HG02943 (cell line): ENCODE data around the gene KRT8.
"Not testable (repeated sequence)": the region's sequence is repeated elsewhere in the genome, so short reads cannot be mapped to it uniquely, and the experiment has no call there.

Experiments
- ATAC-seq: cut with Tn5 transposase; IDR thresholded peaks from one replicate; pipeline ENCODE4 v1.9.1; 2021; ENCODE audit warnings: mild to moderate bottlenecking, low read depth, moderate library complexity; ENCODE audit not compliant: unreplicated experiment

KRT8 gene

DNA sequence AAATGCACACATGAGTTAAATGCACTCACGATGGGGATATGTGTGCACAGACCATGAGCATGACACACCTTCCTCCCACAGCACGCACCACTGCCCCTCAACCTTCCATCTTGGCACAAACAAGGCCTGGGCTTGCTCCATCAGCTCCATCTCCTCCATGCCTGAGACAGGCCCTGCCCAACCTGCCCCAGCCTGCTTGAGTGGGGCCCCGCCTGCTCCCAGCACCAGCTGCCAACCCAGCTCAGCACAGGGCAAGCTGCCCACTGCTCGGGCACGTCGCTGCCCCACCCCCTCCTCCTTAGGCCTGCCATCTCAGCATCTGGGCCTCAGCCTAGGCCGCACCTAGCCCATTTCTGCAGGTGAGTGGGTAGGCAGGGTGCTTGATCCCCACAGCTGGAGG lies 28.5 kb downstream of the KRT8 start:
- no peak for ATAC-seq

DNA sequence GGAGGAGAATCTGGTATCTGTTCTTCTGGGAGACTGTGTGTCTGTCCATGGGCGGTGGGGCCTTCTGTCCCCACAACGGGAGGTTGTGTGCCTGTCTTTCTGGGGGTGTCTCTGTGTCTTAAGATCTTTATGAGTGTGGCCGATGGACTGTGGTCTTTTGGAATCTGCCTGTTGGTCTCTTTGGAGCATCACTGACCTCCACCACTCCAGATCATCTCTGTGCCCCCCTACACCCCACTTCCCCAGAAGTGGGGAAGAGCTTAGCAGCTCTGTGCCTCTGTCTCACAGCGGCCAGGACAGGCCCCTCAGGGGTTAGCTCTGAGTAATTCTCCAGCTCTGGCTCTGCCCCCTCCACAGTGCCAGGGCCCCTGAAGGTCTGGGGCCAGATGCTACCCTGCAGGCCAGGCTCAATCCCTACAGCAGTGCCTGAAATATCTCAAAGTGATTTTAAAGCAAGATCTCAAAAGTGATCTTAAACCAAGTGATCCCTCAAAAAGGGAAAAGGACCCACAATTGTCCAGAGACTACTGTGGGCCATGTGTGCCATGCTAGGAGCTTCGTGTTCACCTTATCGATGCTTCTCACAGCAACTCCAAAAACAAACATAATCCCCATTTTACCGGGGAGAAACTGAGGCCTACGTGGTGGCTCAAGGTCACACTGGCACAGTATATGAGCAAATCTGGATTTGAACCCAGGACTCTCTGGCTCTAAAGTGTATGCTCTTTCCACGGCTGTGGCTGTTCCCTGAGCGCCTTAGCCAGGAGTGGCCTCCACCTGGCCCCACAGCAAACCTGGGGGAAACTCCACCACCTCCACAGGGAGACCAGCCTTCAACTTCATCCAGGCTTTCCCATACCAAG lies 30.1 kb downstream of the KRT8 start:
- no peak for ATAC-seq

DNA sequence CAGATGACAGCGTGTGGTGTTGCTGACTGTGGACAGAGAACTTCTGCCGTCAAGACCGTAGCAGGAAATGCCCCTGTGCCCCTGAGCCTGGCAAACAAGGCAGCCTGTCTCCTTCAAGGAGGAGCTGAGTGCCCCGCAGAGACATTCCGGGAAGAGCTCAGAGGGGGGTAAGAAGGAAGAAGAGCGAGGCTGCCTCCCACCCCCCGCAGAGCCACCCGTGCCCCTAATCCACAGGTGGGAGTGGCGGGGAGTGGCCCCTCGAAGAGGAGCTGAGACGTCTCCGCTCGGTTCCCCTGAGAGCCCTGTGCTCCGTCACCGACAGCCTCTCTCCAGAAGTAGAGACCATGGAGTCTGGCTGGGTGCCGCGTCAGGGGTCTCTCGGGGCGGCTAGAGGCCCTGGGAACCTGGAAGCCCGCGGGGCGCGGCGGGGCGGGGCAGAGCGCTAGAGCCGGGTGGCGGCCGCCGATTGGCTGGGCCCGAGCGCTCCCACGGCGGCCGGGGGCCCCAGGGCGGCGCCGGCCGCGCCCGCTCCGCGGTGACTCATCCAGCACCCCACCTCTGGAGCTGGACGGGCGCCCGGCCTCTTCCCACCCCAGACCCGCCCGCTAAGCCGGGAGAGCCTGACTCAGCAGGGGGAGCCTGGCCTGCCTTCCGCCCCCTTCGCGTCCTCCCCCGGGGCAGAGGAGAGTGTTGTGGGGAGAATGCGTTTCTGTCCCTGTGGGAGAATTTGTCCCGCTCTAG lies 30.9 kb downstream of the KRT8 start:
- ATAC-seq = no peak

DNA sequence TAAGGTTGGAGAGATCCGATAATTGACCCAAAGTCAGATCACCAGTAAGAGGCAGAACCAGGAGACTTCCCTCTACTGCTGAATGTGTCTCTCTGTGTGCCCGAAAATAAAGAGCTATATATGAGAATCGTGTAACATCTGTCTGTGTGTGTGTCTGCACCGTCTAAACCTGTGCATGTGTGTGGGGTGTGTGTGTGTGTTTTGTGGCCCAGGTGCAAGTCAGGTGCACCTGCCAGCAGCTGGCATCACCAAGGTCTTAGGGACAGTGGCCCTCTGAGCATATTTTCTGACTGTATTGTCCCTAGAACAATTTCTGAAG lies 31.4 kb downstream of the KRT8 start:
- ATAC-seq = no peak

DNA sequence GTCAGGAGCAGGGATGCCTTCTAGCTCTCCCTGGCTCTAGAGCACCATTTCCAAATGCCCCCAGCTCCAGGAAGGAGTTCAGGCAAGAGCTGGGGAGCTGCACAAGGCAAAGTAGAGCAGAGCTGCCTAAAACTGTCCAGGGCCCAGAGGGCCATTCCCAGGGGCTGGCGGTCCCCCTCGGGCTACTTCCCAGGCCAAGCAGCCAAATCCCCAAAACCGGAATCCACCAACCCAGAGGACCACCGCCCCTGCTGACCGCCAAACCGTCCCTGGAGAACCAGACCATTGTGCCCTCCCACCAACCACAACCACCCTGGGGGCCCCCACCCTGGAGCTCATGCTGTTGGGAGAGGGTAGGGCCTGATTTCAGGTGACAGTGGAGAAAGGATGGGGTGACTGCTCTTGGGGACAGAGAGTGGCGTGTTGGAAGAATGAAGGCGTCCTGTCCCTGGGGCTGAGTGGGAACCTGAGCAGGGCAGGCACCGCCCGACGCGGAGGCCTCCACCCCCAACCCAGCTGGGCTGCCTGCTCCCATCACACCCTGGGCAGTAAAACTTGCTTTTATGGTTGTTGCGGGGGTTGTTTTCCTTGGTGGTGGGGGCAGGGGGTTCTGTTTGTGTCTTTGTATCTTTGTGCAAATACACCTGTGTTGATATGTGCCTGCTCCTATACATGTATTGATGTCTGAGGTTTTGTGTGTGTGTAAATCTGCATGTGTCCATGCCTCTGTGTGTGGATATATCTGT lies 32.1 kb downstream of the KRT8 start:
- ATAC-seq = no peak

DNA sequence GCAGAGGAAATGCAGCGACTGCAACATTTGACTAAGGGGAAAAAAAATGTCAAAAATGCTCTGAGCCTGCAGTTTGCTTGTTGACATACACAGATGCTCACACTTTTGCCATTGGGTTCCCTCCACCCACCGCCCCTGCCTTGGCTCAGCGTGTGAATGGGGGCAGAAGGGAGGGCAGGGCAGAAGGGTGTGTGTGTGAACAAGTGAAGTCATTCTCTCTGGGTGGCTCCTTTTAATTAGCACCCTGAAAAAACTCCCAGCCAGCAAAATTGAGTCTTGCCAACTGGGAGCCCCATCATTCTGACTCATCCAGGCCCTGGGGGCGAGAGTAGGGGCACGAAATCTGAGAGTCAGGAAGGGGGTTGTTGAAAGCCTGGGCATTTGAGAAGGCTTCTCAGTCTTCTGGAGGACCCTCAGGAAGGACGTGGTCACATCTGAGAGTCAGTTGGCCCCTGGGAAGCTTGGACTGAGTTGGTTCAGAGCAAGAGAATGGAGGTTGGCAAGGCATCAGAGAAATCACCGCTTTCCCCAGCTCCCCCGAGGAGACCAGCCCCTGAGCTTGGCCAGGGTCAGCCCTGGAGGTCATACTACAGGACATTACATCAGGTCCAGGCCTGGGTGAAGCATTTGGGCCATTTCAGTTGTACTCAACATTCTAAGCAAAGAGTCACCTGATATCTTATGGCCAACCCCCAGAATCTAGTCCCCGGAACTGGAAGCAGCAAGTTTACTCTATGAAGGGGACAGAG lies 33.4 kb downstream of the KRT8 start:
- ATAC-seq = no peak

DNA sequence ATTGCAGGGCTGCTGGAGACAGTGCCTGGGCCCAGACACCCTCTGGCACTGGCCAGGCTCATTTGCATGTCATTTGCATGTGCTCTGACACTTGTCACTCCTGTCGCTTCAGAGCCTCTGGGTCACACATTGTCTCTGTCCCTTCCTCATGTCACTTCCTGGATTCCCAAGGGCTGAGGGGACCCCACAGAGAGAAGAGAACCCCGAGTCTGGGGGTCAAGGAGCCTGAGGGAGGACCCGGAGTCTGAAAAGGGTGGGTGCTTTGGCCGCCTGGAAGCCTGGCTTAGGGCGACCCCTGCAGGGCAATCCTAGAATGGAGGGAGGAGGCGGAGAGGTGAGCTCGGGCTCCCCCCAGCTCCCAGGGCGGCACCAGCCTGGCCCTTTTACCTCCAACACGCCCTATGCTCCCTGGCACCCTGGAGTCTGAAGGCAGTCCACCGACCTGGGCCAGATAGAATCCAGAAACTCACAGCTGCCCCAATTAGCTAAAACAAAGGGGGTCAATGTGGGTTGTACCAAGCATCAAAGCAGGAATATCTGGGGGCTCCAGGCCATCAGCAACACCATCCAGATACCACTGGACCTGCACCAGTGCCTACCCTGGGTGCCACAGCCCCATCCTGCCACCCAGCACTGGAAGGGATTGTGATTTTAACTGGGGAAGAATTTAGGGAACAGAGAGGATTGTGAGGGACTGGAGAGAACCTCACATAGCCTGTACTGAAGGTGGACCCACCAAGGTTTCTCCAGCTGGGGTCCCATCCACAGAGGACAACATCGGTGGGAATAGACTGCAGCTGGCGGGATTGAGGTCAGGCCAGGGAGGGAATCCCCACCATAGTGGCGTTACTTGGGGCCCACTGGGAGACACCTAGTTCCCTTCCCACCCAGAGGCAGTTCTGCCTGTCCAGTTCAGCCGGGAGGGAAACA lies 34.2 kb downstream of the KRT8 start:
- peak; percentile 59 for ATAC-seq

DNA sequence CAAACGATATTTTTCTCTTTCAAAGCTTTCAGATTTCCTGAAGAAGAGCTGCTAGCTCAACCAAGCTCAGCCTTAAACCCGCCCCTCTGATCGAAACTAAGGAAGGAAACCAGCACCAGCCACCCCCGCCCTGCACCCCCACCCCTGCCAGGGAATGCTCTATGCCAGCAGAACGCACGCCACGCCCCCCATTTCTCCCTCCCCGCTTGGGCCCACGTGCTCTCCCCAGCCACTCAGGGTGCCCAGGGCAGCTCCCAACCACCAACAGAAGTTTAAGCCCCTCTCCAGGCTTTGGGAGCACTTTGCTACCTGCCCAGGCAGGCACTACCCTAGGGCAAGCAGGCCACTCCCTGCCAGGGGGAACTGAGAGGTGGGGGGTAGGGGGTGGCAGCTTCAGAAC lies 37.2 kb downstream of the KRT8 start:
- ATAC-seq = no peak

DNA sequence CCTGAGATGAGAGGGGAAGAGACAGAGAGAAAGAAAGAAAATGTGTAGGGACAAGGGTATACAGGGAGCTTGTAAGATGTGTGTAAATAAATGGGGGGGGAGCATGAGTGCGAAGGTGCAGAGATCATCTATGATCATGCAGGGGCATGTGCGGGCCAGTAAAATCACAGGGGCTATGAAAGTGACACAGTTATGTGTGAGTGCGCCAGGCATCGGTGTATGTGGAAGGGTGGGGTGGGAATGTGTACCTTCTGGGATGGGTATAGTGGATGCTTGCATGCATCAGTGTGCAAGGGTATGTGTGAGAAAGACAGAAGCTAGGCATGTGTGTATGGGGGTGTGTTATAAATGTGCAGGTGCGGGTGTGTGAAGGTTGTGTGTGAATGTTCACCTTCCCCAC lies 37.7 kb downstream of the KRT8 start:
- ATAC-seq = no peak

DNA sequence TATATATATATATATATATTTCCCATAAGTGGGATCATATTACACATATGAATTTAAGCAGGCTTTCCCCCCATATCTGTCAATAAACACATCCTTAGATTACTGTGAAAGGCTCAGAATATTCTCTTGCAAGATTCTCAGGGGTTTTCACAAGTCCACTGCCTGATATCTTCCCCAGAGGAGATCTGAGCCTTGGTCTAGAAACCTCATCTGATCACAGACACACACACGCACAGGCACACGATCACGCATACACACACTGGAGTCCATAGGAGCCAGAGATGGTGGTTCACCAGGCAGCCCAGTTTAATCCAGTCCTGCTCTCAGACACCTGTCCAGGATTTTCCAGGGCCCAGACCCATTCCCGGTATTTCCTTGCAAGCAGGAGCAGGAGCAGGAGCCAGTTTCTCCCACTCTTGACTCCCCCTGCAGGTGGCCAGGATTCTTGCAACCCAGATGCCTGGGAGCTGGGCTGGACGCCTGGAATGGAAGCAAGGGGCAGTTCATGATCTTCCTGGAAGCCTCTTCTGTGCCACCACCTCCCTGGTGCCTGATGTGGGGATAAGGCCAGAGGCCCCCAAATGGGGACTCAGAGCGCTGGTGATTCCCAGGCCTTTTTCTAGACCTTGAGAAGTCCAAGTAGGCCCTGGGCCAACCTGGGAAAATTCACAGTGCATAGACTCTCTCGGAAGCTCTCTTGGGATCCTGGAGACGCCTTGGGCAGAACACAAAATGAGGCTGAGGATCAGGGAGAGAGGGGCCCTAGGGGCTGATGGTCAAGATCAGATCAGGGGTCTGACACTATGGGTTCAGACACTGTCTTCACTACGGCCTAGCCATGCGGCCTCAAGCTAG lies 39.6 kb downstream of the KRT8 start:
- ATAC-seq = no peak

DNA sequence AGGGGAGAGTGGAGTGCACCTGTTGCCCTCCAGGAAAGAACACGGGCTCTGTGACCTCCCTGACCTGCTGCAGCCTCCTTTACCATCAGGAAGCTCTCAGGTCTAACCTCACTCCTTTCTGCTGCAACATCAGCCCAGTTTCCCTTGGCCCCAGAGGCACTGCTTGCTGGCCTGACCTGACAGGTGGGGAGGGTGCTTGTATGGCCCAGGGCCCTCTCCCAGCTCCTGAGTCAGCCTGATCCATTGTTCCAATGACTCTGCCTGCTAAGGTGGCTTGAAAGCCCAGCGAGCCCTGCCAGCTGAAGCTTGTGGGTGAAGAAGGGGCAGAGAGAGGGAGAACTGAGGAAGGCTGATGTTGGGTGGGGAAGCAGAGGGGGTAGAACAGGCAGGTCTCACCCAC lies 42.9 kb downstream of the KRT8 start:
- ATAC-seq = no peak

DNA sequence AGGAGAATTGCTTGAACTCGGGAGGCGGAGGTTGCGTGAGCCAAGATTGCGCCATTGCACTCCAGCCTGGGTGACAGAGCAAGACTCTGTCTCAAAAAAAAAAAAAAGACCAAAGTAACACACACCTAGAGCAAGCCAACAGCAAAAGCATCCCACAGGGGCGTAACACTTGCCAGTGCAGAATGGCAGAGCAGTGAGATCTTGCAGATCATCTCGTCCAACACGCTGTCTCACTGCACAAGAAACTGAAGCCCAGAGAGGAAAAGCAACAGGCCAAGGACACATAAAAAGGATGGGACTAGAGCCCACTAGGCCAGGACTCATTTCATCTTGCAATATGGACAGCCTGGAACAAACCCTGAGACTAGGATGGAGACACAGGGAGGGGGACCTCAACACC lies 43.4 kb downstream of the KRT8 start:
- ATAC-seq = no peak

DNA sequence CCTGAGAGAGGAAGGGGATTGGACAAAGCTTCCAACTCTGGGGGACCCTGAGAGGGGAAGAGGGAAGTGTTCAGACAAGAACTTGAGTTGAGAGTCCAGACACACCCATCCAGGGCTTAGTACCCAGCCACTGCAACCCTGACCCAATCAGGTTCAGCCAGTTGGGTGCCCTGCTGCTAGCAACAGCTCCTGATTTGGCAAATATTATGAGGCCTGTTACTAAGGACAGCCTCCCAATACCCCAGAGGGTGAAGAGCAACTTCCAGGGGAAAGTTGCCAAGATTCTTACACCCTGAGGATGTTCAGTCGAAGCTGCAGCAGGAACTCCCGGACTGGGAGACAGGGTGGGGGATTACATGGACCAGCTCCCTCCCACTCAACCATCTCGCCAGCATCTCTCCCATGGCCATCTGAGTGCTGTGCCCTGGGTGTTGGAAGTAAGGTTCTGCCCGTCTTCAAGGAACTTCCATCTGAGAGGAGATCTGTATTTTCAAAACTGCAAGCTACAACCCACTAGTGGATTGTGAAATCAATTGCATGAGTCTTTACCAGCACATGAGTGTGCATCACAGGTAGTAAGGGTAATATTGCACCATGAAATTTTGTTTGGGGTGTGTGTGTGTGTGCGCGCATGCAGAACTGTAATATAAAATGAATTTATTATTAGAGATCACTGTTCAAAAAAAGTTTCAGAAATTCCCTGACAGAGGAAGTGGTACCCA lies 44.6 kb downstream of the KRT8 start:
- no peak for ATAC-seq

DNA sequence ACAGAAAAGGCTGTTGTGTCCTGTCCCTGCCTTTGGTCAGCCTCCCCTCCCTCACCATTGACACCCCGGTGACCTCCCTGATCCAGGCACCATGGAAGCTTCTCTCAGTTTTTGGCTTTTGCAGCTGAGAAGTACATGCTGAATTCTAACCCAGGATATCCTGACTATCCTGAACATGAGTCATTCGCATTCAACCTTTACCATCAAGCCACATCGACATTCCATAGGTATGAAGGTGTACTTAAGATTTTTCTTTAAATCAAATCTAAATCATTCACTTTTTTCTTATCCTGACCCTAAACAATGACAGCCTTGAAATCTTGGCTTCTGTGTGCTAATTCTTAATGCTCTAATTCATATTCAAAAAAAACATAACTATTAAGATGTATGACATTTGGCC lies 47.4 kb downstream of the KRT8 start:
- no peak for ATAC-seq

DNA sequence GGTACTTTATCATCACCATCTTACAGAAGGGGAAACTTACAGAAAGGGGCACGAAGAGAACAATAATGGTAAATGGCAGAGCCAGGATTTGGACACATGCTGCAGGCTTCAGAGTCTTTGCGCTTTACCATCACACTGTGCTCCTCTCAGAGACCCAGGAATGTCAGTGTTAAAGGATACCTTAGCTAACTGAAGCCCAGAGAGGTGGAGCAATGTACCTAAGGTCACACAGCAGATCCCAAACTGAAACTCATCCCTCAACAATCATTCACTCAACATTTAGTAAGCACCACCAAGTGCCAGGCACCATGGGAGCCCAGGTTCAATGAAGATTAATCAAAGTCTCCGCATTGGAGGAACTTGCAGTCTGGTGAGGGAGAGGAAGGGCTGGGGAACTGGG lies 48.1 kb downstream of the KRT8 start:
- ATAC-seq = no peak

DNA sequence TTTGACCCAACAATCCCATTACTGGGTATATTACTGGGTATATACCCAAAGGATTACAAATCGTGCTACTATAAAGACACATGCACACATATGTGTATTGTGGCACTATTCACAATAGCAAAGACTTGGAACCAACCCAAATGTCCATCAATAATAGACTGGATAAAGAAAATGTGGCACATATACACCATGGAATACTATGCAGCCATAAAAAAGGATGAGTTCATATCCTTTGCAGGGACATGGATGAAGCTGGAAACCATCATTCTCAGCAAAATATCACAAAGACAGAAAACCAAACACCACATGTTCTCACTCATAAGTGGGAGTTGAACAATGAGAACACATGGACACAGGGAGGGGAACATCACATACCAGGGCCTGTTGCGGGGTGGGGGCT lies 48.8 kb downstream of the KRT8 start:
- not testable (repeated sequence) for ATAC-seq

DNA sequence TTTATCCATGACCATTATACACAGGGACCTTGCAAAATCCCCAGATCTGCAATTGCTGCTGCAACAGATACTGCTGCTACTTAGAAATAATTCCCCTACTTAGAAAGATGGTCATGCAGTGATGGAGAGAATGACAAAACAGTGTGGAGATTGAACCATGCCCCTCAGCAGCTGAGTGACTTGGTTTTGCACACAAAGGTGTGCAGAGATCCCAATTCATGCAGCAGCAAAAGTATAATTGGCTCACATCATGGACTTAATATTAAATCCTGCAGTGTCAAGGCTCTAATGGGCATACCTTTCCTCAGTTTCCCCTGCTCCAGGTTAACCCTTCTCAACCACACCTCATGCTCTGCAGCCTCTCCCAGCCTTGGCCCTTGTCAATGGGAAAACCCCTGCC lies 53.1 kb downstream of the KRT8 start:
- ATAC-seq = no peak

DNA sequence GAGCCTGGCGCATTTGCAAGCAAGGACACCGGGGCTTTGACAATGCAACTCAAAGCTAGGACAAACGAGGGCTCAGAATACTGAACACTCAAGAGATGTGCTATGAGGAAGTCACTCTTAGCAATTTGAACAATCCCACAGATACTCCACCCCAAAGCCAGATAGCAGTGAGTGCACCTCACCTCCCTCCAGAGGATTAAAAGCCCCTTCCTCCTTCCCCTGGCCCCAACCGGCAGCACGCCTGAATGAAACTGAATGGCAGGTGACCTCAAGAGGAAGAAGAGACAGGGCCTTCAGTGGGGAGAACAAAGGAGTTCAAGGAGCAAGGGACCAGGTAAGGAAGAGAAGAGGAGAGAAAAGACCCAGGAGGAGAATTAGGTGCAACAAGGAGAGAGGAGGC lies 54.2 kb downstream of the KRT8 start:
- no peak for ATAC-seq
